GM21367 (cell line): ENCODE measurements around the gene TMEM179.

Source experiments
- ATAC-seq: cut with Tn5 transposase; IDR thresholded peaks from one replicate; pipeline ENCODE4 v1.9.1; 2021; ENCODE audit not compliant: unreplicated experiment

The TMEM179 gene

DNA sequence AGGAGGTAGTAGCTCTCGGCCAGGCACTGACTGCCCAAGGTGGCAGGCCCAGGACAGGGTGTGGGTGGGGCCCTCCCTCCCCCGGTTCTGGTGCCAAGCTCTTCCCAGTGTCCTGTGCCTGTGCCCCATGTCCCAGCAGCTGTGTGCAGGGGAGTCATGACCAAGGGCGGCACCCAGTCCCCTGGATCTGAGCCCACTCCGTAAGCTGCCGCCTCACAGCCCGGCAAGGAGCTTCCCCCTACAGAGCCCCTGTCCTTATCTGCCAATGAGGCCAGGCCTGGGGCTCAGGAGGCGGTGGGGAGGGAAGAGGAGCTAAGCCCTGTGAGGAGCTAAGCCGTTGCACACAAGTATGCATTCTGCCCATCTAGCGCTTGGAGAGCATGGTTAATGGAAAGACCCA, 30.6 kb downstream of the TMEM179 start:
- ATAC-seq: no peak

DNA sequence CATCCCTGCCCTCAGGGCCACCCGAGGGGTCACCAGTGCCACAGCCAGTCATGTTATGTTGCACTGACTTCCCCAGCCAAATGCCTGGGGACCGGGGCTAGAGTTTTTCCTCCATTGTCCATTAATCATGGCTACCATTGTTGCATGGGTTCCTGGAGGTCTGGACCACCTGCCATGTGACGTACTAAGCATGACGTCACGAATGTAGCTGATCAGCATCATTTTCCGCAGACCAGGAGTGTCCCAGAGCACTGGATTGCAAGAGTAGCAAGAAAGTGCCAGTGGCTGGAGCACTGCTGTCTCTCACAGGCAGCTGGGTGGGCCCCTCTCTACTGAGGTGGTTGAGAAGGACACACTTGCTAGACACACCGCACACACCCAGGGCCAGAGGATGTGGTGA, 31.9 kb downstream of the TMEM179 start:
- no peak for ATAC-seq

DNA sequence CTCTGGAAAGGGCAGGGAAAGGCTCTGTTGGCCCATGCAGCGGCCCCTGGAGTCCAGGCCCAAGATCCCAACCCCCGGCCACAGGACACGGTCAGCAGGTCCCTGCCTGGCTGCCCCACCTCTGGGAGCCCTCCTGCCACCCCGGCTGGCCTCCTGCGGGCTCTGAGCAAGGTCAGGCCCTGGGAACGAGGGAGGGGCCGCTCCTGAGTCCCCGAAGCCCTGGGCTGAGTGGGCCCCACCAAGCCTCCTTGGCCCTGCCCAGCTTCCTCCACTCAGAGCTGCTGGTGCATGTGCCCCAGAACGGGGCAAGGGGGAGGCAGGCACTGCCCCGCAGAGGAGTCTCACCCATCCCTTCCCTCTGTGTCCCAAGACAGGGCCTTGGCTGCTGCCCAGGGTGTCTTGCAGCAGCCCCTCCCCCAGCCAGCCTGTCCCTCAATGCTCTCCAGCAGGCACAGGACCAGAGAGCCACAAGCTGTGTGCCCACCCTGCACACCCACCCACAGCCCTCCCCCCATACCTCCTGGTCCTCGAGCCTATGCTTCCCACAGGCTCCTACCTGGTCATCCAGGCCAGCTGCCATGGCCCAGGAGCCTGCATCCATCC, 32.4 kb downstream of the TMEM179 start:
- ATAC-seq: no peak

DNA sequence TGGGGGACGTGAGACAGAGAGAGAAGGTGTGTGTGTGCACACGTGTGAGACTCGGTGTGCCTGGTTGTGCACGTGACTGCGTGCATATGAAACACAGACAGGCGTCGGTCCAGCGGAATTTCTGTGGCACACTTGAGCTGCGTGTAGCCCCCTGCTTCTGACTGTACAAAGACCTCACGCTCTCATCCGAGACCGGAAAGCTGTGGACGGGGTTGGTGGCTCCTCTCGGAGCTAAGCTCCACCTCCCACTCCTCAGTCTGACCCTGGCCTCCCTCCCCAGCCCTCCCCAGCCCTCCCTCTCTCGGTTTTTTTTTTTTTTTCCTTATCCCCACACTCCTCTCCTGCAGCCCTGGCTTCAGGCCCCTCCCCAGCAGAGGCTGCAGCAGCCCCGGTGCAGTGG, 33.3 kb downstream of the TMEM179 start:
- ATAC-seq: no peak

DNA sequence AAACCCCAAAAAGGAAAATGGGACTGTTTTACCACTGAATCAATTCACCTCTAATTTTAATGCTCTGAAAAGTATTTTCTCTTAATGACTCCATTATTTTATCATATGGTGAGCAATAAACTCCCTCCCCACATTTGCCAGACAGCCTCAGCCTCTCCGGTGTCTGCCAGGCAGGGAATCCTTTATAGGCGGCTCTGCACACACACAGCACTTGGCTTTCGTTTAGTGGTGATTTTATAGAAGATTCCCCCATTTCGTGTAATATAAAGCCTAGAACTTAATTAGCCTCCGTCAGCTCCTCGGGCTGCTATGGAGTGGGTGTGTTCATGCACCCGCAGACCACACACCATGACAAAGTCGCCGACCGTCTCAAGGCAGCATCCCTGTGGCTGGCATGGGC, 35.1 kb downstream of the TMEM179 start:
- ATAC-seq: no peak

DNA sequence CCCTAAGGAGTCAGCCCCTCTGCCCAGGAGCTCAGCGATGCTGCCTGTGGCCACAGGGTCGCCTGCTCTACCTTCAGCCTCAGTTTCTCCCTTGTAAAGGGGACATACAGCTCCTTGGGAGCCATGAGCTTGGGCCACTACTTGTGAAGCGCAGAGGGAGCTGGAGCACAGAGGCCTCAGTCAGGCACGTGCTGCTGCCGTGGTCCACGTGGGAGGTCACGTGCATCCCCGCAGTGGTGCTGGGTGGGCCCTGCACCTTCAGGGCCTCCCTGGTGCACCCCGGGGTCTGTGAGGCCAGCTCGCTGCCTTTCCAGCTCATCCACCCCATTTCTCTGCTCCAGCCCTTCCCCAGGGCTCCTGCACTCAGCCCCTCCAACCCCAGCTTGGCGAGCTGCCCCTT, 36.0 kb downstream of the TMEM179 start:
- no peak for ATAC-seq

DNA sequence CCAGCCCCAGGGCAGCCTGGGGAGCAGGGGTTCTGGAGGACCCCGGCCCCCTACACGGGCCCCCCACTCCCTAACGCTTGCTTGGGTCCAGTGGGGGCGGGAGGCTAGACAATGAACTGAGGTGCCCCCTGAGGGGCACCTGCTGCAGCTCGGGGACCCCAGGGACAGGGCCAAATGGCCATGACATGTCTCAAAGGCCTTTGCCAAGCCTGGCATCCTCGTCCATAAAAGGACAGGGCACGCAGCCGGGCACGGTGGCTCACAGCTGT, 36.7 kb downstream of the TMEM179 start:
- no peak for ATAC-seq

DNA sequence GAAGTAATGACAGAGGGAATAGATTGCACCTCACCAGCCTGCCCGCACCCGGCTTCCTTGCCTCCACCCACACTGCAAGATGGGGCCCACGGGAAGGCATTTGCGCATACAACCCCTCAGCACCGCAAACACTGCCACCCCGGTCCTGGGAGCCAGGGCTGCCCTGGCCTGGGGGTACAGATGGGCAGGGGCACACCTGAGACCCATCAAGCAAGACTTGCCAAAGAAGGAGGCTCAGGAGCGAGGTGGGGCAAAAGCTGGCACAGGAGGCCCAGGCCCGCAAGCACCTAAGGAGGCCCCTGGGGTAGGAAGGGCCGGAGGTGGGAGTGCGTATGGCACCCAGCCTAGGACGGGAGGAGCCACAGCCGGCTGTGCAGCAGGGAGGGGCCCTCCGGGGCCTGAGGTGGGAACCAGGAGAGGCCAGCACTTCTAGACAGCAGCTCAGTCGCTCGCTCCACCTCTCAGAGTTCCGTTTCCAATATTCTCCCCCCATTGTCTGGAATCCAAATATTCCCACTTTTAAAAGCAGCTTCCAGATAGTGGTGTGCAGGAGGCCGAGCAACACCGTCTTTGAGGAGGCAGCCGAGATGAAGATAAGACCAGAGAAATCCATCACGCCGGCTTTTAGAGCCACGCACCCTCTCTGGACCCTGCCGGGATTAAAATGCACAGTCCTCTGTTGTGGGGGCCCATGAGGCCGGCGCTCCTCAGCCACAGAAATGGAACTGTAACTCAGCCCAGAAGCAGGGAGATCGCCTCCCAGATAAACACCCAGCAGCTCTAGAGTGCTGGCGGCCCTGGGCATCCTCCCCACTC, 37.2 kb downstream of the TMEM179 start:
- no peak for ATAC-seq

DNA sequence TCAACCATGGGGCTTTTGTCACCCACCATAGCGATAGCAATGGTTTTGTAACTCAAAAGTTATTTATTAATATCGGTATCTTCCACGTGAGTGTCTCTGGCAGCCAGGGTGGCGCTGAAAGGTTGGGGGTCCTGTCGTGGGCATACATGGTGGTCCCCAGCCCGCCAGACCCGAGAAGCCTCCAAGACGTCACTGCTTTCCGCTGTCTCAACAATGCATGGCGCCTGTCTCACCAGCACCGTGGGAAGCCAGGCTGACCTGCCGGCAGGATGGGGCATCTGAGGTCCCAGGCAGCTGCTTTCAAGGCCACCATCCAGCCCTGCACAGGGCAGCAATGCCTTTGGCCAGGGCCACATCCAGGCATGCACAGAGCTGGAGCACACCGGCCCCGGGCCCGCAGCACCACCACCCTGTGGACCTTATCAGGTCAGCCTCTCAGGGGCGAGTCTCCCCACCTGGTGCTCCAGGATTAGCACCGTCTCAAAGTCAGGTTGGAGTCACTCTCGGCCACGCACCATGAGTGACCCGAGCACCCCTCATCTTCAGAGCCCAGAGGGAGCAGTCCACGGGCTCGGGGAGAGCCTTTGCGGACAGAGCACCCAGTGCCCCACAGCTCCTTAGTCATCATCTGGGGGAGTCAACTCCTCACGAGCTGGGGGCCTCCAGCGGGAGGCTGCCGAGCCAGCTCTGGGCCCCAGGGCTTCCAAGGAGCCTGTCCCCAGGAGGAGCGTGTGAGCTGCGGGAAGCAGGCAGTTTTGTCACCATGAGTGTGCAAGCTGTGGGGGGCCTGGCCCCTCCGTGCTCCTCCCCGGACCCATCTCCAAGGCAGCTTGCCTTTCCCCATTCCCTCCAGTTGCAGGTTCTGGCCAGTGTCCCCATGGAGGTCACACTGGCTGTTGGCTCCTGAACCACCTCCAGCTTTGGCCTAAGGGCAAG, 39.6 kb downstream of the TMEM179 start:
- ATAC-seq: no peak

DNA sequence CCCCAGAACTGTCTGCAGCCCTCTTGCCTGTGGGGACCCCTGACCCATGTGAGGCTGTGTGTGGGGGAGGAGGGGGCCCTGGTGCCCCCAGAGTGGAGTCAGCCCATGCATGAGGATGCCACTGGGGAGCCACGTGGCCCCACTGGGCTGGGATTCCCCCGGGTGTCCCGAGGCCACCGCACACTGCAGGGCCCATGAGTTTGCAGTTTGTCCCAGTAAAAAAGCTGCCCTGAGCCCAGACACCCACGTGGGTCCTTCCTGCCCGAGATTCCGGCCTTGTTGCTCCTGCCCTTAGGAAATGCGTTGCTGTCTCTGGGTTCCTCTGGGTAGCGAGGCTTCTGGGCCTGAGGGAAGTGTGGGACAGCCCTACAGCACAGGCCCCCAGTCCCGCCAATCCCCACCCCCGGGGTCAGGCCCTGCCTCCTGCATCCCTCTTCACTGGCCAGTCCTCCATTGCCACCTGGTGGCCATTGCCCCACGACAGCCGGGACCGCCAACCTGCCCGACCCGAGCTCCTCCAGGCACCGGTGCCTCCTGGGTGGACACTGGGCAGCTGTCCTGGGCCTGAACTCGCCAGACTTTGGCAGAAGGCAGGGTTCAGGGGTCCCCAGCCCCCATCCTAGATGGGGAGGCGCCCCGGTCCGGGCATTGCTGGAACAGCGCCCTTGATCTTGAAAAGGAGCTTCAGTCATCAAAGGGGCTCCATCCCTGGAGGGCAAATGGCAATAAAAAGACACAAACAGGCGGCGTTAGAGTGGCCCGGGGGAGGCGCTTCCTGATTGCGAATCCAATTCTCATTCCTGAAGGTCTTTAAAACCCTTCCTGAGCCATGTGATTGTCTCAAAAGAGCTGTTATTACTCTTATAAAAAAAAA, 40.6 kb downstream of the TMEM179 start:
- ATAC-seq: no peak

DNA sequence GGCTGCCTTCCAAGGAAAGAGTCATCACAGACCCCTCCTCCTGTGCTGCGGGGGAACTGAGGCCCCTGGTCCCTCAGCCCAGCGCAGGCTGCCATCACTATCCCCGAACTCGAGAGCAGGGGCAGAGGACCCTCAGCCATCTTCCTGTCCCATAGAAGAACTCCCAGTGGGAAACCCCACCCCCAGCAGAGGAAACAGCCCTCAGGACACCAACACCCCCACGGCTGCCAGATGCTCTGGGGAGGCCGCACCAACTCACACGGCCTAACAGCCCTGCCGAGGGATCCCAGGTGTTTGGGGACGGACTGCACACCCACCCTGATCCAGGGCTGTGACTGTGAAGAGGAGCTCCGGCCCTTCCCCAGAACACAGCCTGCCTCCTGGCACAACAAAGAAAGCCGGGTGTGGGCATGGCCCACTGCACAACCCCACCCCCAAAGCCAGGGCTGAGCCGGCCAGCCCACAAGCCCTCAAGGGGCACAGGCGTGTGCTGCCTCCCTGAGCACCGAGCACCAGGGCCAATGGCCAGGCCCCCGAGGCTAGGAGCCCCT, 41.3 kb downstream of the TMEM179 start:
- no peak for ATAC-seq

DNA sequence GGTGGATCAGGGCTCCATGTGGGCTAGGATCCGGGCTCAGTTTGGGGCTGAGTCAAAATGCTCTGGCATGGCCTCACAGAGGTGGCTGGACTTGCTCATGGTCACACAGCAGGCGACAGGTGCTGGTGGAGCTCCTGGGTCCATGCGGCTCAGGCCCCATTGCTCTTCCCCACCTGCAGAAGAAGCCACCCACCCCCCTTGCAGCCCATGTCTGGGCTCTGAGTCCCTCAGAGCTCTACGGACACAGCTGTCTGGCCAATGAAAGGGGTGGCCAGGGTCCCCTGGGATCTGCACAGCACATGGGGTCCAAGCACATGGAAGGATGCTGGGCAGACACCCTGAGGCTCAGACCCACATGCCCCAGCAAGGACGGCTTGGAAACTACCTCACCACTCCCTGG, 42.0 kb downstream of the TMEM179 start:
- ATAC-seq: no peak

DNA sequence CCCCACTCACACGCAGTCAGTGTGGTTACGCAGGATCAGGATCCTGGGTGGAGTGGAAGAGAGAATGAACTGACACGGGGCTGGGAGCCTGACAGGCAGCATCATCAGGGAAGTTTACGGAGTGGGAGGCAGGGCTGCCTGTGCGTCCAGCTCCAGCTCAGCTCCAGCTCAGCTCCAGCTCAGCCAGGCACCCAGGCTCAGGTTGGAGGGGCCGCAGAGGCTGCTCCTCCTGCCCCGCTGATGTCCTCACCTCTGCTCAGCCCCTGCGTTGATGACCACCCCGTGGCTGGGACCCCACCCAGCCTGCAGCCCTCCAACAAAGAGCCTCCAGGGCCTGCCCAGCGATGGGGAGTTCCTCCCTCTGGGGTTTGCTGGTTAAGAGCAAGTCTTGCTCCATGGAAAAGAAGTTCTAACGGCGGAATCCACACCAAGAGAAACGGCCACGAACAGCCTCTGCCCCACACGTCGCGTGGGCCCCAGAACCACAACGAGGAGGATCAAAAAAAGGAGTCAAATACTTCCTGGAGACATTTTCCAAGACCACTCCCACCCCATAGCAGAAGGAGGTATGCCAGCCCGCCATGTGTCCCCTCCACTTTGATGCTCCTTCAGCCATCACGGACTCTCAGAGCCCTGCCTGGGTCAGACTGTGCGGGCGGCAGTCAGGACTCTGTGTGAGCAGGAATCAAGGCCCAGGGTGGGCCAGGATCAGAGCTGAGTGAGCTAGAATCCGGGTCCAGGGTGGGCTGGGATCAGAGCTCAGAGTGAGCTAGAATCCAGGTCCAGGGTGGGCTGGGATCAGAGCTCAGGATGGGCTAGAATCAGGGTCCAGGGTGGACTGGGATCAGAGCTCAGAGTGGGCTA, 42.7 kb downstream of the TMEM179 start:
- ATAC-seq: no peak

DNA sequence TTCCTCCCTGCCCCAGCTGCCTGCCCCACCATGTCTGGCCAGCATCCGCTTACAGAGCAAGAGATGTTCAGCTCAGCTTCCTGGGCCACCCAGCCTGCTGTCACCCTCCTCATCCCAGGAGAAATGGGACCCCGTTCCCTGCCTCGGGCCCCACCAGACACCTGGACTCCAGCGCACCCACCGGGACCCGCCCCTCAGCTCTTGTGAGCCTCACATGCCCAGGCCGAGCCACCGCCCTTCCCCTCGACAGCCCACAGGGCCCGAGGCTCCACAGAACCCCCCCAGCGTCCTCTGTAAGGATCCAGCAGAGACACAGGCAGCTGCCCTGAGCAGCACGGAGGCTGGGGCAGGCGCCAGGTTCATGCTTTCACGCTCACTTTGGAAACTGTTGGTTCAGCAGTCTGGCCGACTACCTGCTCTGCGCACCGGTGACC, 43.4 kb downstream of the TMEM179 start:
- ATAC-seq: no peak

DNA sequence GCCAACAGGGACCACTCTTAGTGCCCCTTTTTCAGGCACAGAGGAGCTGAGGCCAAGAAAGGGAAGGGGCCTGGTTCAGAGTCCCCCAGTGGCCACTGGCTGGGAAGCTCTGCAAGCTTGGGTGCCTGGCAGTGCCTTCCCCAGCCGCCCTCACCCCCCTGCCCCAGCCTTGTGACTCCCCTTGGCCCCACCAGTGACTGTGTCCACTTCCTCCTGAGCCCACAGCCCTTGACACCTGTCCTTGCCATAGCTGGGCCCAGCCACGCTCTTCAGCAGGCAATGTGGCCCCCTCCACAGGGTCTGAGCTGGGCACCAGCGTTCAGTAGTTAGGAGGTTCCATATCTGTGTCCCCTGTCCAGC, 44.0 kb downstream of the TMEM179 start:
- no peak for ATAC-seq

DNA sequence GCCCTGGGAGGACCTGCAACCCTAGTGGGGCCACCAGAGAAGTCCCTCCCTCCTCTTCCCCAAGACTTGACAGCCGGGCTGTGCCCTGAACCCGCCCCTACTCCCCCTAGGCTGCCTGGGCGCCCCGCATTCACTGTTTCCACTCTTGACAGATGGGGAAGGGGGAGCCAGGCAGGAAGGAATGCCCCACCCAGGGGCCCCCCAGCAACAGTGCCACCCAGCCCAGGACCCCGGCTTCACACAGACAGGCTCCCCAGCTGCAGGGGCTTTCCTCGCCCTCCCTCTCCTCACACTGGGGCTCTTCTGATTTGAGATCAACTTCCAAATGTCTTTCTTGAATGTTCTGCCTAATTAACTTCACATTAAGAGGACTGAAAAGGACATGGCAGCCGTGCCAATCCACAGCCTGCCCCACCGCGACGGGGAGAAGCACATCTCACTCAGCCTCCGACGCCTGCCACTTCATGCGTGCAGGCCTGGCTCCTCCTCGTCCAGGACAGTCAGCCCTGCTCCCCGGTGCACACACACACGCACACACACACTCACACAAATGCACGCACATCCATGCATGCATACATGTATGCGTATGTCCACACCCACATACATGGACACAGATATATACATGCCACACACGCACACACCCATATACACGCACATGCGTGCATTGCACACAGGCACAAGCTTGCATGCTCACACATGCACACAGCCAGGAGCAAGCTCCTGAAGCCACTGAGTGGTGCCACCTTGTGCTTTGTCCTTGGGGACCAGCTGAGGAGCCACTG, 44.6 kb downstream of the TMEM179 start:
- no peak for ATAC-seq

DNA sequence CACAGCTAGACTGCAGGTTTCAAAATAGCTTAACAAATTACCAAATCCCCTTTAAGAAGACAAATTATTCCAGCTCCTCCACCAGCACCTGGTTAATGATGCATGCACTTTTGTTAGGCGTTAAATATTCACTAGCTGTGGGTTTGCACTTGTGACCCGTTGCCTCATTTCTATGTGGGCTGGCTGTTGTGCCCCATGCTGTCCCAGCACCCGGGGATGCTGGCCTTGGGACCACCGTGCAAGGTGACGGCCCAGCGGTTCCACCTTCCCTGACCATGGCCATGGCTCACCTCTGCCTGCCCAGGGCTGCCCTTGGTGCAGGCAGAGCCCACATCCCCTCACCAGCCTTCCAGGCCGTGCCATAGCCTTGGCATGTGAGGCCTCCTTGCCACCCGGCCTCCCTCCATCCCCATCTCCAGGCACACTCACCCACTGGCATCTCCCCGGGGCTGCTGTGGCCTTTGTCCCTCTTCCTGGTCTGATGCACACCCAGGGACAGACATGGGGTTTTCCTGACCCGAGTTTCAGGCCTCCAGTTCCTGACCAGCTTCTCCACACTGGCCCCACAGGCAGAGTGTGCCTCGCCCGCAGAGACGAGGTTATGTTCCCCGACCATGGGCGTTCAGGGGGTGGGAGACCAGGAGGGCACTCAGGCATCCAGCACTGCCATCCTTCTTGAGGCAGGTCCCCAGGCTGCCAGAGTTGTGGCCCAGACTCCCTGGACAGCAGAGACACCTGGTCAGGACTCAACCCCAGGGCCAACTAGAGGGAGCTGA, 45.4 kb downstream of the TMEM179 start:
- no peak for ATAC-seq
